Activated CD4-positive, alpha-beta T cell treated with anti-CD3 and anti-CD28 coated beads for 24 hours (primary cell): ENCODE data around the gene PLEKHG5.
A peak's percentile ranks its signal among the peaks of the same experiment; 100 is the strongest.

Experiments used
- DNase-seq, 2 donors: peaks; one replicate each; pipeline ENCODE4 v3.0.0-alpha.2; 2020; ENCODE audit warnings: low read depth in 2 of 2

The PLEKHG5 gene

DNA sequence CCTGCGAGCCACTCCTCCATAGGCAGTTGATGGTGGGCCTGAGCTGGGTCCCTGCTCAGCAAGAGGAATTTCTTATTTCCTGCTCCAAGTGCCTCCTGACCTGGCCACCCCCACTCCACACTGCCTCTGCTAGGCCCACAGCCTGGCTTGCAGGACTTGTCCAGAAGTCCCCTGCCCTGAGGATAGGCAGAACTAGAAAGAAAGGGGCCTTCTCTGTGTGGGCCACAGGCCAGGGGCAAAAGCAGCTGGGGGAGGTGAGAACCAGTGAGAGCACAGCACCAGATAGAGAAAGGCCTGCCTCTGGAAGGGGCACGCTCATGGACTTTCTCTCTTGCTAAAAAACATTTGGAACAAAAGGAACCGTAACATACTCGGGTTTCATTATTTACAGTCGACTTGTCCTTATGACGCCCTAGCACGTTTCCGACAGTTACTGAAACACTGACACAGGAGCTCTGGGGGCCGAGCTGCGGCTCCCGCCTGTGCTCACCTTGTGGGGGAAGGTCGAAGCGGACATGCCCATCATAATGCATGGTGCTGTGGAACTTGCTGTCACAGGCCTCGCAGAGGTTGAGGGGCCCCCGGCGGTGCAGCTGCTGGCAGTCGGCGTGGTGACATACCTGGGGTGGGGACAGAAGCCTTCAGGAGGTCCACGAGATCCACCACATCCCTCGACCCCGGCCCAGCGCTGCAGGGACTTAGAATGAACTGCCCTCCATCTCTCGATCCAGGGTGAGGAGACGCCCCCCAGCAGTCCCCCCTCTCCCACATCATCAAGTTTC, 14.2 kb downstream of the PLEKHG5 start:
- DNase-seq = no peak

DNA sequence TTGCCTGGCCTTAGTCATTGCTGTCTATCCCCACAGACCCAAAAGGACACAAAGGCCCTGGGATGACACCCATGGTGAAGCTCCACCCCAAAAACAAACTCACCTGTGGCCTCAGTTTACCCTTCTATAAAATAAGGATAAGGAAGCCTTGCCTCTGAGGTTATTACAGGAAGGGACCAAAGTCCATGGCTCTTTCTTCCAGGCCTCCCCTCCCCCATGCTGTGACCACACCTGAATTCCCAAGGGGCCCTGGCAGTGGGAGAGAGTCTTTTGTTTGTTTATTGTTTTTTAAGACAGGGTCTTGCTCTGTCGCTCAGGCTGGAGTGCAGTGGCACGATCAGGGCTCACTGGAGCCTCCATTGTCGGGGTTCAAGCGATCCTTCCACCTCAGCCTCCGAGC, 15.0 kb downstream of the PLEKHG5 start:
- DNase-seq = no peak

DNA sequence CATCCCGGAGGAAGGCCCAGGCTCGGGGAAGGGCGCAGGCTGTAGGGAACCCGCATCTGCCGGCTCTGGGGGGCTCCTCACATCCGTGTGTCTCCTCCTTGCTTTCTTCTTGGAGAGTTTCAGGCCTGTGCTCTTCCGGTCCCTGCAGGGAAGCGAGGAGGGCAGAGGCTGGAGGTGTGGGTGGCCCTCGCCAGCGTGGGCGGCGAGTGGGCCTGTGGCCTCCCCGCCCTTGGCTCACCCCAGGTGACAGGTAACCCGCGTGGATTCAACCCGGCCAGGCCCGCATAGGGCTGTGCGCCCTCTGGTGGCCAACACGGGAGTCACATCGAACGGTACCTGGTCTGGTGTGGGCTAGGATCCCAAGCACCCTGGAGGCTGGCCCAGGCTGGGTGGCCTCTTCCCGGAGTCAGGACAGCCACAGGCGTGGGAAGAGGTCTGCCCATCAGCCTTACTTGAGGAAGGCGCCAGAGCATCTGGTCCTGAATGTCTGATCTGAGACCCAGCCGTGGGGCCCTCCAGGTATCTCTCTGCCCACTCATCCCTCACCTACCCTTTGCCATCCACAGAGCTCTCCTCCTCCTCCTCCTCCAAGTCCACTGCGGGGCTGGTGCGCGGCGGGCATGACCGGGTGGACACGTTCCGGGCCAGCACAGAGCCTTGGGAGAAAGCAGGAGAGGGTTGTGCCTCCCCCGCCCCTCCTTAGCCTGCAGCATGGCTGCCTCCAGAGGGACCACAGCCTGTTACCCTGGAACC, 15.9 kb downstream of the PLEKHG5 start:
- peak; percentile 67 to 69 for DNase-seq

DNA sequence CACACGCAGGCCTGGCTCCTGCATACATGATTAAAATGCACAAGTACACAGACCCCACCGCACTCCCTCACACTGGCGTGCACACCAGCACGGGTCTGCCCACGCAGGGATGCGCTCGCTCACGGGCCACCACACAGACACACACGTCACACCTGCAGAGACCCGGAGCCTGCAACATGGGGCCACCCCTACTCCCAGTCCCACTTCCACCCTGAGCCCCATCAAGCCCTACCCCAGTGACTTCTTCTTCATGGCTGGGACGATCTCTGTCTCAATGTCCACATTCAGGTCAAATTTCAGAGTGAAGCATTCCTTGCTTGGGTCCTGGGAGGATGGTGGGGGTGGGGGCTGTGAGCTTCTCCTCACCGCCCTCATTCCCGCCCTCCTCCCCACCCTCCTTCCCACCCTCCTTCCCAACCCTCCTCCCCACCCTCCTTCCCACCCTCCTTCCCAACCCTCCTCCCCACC, 16.6 kb downstream of the PLEKHG5 start:
- no peak for DNase-seq

DNA sequence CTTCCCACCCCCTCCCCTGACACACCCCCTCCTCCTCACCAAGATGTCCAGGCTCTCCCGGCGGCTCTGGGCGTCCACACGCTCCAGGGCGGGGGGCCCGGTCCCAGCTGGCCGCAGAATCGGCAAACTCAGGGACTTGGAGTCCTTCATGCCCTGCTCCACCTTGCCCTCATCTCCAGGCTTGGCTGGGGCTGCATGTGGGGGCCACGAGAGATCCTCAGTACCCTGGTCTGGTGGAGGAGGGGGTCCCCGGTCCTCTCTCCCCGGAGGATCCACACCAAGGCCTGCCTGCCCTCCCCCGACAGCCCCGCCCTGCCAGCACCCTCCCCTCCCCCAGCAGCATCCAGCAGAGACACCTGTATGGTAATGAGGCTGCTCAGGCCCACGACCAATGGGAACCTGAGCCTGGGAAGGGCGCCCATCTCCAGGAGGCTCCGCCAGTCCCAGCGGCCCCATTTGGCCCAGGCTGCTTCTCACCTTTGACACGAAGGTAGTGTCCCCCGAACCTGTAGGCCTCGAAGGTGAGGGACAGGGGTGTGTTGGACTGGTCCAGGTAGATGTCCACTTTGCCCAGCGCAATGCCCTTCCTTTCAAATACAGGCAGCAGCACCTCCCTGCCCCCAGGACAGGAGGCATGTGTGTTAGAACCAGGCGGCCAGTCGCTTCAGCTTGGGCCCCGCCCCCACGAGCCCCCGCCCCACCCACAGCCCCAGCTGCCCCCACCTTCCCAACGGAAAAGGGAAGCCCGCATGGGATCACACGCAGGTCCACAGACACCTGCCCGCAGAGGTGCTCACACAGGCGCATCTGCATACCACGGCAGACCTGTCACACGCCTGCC, 17.3 kb downstream of the PLEKHG5 start:
- DNase-seq = no peak

DNA sequence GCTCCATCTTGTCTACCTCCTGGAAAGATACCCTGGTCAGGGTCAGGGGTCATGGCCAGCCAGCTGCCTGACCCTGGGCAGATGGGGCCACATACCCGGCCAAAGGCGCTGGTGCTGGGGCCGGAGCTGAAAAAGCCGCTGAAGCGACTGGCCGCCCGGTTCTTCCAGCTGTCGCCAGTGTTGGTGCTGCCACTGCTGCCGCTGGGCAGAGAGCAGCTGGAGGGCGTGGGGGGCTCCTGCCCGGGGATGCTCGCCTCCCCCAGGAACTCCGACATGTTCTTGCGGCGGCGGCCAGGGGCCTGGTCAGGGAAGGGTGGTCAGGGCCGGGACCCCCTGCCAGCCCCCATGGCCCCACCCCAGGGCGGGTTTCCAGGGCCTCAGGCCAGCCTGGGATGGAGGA, 18.3 kb downstream of the PLEKHG5 start:
- no peak for DNase-seq

DNA sequence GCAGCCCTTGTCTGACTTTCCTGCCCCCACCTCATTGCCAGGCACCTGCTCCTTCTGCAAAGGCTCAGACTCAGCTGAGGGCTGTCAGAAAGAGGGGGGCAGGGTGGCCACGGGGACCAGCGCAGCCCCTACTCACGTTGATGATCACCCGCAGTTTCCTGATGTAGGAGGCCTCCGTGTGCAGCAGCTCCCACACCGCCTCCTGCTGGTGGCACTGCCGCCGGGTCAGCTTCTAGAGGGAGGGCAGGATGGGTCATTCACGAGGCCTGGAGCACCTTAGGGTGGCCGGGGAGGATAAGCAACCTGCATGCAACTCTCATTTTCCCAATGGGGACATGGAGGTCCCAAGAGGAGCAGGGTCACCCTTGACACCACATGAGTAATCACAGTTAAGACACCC, 19.1 kb downstream of the PLEKHG5 start:
- no peak for DNase-seq

DNA sequence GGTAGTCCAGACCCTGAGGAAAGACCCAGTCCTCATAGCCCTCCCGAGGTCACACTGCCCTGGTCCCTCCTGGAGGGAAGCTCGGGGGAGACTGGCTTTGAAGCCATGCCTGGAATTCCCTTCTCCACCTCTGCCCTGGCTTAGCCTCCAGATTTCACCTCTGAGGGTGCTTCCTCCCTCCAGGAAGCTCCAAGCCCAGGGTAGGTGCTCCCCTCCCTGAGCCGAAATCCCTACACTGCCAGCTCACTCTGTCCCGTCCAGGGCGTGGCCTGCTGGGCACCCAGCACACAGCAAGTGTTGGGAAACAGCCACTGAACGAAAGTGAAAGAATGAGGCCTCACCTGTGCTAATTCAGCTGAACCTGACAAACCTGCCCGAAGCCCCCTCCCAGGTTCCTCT, 19.5 kb downstream of the PLEKHG5 start:
- DNase-seq = no peak

DNA sequence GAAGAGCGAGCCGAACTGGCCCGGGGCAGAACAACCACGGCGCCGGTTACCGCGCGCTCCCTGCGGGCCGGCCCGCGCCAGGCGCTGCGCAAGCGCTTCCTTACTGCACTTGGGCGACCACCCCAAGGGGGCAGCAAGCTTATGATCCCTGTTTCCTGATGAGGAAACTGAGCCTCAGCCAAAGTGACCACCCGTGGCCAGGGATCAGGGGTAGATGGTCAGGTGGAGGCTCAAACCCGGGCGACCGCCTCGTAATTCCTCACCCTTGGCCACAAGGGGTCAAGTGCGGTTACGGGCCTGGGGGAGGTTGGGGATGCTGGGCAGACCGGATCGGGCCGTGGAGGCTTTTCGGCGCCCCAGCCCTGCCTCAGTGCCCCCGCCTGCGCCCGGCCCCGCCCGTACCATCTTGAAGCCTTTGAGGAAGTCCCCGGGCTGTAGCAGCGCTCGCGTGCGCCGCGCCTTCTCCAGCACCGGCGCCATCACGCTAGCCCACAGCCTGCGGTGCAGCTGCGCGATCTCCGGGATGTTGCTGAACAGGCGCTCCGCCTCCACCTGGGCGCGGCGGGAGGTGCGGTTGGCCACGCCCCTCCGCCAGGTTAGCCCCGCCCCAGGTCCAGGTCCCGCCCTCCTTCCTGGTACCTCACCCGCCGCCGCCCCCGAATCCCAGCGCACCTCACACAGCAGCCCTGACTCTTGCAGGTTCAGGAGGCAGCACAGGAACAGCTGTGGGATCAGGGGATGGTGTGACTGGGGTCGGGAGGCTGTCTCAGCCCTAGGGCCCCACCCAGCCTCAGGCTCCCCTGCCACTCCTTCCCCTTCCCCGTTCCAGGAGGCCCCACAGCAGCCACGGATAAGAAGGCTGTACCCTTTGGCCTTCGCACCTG, 20.1 kb downstream of the PLEKHG5 start:
- DNase-seq = no peak

DNA sequence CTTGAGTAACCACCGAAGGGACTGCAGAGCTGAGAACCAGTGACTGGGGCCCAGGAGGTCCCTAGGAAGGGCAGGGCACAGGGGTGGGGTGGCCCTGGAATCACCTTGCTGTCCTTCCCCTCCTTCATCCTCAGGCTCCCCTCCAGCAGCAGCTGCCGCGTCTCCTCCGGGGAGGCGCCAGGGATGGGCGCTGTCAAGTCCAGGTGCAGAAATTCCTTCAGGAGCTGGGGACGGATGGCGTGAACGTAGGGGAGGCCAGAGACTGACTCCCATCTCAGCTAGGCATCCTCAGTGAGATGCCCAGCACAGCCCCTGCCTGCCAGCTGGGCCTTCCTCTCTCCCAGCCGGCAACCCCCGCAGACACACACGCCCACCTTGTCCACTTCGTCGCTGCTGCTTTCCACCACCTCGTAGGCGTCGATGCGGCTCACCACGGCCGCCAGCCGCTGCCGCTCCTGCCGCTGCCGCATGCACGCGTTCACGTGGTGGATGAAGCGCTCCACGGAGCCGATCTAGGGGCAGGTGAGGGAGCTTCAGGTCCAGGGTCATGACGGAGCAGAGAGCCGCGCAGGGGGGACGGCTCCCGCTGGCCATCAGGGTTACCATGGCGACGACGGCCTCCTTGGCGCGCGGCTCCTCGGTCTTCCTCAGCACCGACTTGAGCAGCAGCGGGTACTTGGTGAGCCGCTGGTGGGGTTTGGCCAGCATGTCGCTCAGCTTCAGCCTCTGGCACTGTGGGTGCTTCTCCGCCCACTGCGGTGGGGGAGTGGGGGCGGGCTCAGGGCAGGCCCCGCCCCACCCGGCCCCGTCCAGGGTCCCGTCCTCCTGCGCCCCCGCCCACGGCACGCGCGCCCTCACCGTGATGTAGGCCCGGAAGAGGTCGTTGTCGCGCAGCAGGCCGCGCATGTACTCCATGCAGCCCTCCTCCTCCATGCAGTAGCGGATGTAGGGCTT, 21.1 kb downstream of the PLEKHG5 start:
- DNase-seq = no peak

DNA sequence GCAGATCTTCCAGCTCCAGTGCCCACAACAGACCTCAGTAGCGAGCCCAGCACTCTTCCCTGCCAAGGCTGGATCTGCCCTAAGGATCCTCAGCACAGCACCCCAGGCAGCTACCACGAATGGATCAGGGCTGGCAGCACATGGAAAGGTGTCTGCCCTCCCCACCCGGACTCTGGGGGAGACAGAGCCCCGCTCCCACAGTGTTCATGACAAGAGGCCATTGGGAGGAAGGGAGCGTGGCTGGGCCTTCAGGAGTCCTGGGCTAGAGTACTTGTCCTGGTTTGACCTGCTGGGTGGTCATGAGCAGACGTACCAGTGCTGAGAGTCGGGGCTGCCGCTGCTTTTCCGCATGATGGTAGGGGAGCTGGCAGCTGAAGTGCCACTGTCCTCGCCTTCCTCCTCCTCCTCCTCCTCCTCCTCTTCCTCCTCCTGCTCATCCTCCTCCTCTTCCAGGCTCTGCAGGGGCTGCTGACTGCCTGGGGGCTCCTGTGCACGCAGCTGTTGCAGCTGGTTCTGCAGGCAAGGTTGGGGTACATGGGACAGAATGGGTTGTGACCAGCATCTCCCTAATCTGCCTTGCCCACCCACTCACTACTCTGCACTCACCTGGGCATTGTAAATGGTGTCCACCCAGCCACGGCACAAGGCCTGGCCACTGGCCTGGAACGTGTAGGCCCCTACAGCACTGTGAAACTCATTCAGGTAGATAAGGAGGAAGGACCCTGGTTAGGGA, 22.6 kb downstream of the PLEKHG5 start:
- DNase-seq = no peak

DNA sequence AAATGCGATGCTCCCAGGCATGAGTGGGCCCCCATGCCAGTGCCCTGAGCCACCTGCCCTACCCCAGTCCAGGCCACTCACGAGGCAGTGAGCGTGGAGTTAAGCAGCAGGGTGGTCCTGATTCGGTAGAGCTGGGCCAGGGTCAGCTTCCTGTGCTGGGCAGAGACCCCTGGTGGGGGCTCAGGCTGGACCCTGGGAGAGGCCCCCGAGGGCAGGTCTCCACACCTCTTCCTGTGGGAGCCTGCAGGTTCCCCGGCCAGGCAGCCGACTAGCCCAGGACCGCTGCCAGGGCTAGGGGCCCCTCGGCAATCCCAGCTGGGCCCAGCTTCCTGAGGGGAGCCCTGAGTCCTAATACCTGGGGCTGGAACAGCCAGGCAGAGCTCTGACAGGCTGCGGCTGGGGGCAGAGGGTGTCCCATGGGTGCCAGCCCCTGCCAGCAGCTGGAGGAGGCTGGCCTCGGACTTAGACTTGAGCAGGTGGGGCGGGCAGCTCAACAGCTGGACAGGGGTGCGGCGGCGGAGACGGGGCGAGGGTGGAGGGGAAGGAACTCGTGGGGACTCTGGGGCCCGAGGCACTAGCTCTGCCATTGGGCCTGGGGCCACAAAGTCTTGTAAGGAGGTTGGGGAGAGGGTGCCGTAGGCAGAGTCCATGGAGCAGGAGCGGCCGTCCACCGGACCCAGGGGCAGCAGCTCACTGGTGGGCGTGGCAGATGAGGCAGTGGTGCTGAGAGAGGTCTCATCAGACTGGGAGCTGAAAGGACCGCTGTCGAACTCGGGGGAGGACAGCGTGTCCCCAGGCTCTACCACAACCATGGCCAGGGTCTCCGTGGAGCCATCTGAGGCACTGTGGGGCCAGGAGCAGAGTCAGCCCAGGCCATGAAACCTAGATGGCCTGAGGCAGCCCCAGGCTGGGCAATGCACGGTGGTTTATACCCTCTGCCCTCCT, 23.5 kb downstream of the PLEKHG5 start:
- no peak for DNase-seq

DNA sequence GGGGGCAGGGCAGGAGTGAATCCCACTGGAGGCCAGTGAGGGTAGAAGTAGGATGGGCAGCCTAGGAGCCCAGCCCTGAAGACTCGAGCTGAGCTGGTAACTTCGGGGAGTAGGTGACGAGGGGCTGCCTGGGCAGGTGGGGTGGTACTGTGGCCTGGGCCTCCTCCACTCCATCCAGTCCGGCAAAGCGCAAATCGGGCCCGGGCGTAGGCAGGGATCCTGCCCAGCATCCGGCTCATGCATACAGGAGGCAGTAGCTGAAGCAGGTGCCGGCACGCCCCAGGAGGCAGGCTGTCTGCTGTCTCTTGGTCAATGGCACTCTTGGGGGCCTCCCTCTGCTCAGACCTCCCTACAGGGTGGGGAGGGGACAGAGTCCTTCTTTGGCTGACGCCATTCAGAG, 24.2 kb downstream of the PLEKHG5 start:
- no peak for DNase-seq

DNA sequence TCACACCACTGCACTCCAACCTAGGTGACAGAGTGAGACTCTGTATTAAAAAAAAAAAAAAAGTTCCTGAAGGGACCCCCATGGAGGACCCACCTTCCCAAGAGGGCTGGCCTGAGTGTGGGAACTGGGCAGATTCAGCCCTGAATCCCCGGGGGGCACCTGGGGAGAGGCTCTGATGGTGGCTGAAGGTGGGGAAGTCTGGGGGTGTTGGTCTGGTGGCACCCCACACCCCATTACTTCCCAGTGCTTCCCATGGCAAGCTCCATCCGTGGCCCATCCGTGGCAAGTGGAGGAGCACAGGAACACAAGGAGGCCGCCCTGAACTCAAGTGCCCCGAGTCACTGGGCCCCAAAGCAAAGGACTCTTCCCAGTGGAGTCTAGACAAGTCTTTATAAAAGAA, 24.7 kb downstream of the PLEKHG5 start:
- DNase-seq = no peak

DNA sequence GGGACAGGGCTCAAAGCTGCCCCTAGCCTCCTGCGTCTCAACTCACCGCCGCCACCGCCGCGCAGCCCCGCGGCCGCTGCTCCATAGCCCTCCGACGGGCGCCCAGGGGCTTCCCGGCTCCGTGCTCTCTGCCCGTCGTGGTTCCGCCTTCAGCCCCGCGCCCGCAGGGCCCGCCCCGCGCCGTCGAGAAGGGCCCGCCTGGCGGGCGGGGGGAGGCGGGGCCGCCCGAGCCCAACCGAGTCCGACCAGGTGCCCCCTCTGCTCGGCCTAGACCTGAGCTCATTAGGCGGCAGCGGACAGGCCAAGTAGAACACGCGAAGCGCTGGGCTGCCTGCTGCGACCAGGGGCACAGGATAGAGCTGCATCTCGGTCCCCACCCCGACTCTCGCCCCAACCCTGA, 25.4 kb downstream of the PLEKHG5 start, which contains the start of gene TNFRSF25:
TSS of gene TNFRSF25 (minus strand) at position 151 of the 400 bp plus-strand sequence. CDS start at position 85, 66 bp downstream.
- peak in 1 of 2 donors; percentile 58 for DNase-seq

DNA sequence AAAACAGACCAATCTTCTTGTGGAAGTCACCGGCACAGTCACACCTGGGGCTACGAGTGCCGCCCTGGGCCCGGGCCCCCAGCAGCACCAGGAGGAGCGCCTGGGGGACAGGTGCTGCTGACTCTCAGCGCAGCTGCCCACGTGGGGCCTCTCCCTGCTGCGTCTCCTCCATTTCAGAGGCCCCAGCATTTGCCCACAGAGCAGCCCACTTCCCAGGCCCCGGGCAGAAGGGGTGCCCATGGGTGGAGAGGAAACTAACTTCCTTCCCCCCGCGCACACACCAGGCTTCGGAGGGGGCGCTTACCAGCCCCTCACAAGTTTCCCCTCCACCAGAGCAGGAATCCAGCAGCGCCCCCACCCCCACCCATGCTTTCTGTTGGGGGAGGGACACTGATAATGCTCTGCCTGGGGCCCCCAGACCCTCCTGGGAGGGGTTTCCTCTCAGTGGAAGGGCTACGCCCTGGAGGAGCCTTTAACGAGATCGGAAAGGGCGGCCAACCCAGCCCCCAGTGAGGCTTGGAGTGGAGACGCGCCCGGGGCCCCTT, 25.9 kb downstream of the PLEKHG5 start:
- no peak for DNase-seq

DNA sequence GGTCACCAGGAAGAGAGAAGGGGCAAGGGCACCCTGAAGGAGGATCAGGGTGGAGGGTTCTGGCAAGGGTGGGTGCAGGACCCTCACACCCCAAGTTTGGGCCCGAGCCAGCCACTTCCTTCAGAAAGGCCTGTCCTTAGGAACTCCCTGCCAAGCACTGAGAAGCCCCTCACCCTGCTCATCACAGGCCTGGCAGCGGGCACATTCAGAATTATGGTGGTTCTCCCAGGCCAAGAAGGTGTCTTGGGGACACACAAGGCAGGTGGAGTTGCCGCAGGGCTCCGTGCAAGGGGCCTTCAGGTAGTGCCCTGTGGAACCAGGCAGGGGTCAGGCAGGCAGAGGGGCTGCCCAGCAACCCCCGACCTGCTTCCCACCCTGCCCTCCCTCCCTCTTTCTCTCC, 26.6 kb downstream of the PLEKHG5 start:
- DNase-seq = no peak

DNA sequence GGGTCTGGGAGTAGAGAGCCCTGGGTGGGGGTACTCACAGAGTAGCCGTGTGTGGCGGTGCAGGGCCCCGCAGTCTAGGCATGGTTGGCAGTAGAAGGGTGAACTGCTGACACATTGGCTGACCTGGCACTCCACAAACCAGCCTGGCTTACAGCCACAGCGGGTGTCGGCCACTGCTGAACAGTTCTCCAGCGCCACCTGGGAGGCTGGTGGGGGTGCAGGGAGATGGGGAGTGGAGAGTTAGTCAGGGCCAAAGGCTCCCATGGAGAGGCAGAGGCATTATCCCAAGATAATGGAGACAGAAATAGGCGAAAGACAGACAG, 27.0 kb downstream of the PLEKHG5 start:
- DNase-seq = peak in 1 of 2 donors; percentile 48
